ENCODE measurements around the gene MSX2.

Gene MSX2

DNA sequence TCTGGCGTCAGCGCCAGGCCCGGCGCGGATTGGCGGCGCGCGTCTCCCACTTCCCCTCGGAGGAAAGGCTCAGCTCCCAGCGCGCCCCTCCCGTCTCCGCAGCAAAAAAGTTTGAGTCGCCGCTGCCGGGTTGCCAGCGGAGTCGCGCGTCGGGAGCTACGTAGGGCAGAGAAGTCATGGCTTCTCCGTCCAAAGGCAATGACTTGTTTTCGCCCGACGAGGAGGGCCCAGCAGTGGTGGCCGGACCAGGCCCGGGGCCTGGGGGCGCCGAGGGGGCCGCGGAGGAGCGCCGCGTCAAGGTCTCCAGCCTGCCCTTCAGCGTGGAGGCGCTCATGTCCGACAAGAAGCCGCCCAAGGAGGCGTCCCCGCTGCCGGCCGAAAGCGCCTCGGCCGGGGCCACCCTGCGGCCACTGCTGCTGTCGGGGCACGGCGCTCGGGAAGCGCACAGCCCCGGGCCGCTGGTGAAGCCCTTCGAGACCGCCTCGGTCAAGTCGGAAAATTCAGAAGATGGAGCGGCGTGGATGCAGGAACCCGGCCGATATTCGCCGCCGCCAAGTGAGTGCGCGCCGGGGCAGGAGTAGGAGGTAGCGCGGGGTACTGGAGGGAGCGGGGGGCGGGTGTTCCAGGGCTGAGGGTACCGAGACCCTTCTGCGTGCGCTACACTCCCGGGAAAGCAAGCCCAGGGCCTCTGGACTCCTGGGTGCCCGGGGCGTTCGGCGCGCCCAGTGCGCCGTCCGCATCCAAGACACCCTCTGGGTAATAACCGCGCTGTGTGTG, at the start of gene MSX2:
TSS of gene MSX2 (plus strand) at position 99 of the 777 bp plus-strand sequence. CDS start at position 177, 78 bp downstream.
- peak; percentile 42 to 60 for DNase-seq

GRCh38 chr5:174675110-174675509, 49.3 kb upstream of the MSX2 start:
- DNase-seq, result no peak

GRCh38 chr5:174675916-174676315, 48.5 kb upstream of the MSX2 start:
- DNase-seq, result no peak

DNA sequence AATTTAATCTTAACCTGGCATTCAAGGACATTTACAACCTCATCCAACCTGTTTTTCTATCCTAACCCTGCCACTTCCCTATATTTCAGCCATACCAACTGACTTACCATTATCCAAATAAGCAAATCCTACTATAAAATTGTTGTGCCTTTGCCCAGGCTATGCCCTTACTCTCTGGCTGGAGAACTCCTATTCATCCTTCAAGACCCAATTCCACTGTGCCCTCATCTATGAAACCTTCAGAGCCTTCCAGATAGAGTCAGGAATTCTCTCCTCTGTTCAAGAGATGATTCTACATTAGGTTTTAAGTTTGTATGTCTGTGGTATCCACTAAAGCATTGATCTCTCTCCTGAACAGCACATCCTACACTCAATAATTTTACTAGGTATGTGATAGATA, 46.3 kb upstream of the MSX2 start:
- DNase-seq, result no peak

- DNase-seq, result no peak
Measured at GRCh38 chr5:174680901-174681565, 43.3 kb upstream of the MSX2 start.

DNA sequence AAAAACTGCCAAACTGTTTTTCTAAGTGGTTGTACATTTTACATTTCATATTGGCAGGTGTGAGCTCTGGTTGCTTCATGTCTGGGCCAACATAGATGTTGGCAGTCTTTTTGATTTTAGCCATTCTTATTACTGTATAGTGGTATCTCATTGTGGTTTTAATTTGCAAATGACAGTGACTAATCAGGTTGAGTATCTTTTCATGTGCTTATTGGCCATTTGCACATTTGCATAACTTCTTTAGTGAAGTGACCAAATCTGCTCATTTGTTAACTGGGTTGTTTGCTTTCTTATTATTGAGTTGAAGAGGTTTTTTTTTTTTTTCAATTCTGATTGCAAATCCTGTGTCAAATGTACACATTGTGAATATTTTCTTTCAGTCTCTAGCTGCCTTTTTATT, 36.9 kb upstream of the MSX2 start:
- no peak for DNase-seq

DNA sequence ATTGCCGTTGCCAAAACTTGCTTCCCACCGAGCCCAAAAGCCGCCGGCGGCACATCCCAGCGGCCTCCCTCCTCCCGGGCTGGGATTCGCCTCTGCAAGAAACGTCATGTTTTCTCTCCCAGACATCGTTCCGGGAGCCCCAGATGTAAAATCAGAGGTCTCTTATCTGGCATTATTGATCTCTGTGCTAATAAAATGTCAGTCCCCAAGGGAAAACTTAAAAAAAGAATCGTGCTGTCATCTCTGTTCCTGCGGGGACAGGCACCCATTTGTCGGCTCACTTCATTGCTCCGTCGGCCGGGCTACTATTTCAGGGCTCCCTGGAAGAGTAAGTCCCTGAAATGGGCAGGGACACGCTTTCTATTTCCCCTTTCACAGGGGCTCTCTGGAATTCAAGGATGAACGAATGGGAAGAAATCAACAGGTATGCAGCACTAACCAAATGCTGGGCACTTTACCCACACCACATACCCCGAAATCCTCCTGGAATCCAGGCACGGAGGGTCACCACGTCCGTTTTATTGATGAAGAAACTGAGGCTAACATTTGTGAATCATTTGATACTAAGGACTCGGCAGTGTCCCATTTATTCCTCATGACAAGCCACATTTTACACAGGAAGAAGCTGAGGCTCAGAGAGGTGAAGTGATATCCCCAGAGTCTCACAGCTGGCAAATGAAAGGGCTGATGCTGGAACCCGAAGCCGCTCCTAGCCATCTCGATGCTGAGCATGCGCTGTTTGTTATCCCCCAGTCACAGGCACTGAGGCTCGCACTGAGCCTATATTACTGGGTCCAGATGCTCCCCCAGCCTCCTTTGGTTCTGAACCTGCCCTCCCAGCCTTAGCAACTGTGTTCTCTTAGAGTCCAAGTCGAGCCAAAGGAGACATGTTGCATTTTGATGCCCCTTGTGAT, 35.7 kb upstream of the MSX2 start:
- no peak for DNase-seq

DNA sequence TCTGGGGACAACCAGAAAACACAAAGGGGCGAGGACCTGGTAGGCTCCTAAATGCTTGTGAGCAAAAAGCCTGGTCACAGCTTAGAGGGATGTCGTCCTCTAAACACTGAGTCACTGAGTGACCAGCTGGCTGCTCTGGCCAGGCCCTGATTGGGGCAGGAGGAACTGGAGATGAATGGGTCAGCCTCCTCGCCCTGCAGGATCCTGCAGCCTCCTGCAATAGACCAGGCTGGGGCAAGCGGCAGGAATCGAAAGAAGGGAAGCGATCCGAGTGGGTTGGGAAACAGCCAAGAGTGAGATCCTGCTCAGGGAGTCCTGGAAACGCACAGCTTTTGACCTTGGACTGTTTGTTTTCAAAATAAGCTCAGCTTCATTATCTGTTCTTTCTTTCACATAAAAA, 34.1 kb upstream of the MSX2 start:
- DNase-seq, result no peak

DNA sequence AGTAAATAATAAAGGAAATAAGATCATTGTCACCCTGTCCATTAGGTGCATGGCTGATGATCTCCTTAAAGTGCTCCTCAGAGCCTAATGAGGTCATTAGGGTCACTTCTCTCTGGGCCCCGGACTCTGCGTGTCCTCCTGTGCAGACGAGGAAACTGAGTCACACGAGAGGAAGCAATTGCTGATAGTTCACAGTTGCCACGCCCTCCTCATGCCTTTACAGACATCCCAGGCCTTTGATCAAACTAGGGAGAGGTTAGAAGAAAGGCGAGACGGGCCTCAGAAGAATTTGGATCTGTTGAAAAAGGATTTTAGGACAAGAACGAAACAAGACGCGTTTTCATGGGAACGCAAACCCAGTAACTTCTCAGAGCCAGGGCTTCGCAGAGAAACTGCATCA, 32.0 kb upstream of the MSX2 start:
- DNase-seq, result no peak

DNA sequence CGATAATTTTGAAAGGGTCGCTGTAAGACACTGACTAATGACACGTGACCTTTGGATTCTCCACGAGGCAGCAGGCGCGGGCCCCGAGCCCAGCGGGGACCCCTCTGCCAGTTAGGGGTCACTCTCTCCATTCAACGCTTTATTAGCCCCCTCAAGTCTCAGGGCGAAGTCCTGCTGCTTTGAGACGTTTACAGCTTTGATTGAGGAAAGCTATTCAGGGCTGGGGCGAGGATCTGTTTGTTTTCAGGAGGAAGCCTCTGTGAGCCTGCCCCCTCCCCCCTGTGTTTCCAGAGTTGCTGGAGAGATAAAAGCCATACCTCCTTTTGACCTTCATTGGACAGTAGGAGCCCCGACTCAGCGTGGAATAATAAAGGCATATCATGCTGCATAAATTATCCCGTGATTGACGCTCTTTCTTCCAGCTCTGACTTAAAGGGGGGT, 31.4 kb upstream of the MSX2 start:
- DNase-seq, result no peak

GRCh38 chr5:174693697-174694385, 30.5 kb upstream of the MSX2 start:
- no peak for DNase-seq

- no peak for DNase-seq
Measured at GRCh38 chr5:174694611-174695010, 29.8 kb upstream of the MSX2 start.

- no peak for DNase-seq
Measured at GRCh38 chr5:174698156-174698555, 26.2 kb upstream of the MSX2 start.

- DNase-seq, result no peak
Measured at GRCh38 chr5:174699131-174699530, 25.3 kb upstream of the MSX2 start.

DNA sequence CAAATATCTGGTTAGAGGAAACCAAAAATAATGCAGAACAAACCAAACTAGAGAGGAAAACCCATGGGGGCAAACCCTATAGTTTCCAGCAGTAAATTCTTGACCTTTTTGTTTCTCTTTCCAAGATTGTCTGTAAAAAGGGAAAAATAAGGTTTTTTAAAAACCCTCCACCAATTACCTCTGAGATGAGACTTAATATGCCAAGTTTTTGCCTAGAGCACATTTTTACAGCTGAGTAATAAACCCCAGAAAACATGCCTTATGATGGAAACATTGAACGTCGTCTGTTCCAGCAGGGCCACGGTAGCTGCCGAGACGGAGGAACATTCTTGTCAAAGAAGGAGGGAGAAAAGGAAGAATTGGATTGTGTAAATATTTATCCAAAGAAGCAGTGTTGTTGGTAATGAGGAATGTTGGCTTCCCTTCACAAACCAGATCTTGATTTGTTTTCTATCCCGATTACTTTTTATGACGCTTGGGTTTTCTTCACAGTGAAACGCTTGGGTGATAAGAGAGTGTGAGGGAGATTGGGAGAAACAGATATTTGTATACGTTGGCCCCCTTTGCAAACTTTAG, 17.3 kb upstream of the MSX2 start:
- no peak for DNase-seq

GRCh38 chr5:174707671-174708070, 16.7 kb upstream of the MSX2 start:
- no peak for DNase-seq

DNA sequence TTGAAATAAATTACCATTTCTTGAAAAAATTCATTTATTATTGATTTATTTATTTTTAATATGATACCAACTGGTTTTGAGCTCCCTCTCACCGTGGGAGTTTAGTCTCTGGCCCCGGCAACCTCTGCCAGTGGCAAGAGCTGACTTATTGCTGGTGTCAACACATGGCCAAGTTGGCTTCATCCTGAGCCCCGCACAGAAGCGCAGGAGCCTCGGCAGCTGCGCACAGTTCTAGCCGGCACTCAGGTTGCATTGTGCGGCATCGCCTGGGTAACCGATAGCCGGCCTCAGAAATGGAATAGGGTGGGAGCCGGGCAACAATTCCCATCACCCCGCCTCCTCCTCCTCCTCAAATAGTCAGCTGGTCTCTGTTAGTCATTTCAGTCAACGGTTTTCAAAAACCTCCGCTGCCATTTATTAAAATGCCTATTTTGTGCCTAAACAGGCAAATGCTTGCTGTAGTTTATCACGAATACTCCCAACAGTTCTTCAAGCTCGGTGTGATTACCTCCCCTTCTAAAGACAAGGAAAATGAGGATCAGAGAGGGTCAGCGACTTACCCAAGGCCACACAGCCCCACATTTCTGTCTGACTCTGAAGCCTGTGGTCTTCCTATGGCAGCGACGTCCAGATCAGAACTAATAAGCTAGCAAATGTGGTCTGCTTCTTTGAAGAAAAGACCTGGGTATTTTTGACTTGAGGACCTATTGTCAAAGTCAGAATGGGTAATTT, 15.7 kb upstream of the MSX2 start:
- no peak for DNase-seq

DNA sequence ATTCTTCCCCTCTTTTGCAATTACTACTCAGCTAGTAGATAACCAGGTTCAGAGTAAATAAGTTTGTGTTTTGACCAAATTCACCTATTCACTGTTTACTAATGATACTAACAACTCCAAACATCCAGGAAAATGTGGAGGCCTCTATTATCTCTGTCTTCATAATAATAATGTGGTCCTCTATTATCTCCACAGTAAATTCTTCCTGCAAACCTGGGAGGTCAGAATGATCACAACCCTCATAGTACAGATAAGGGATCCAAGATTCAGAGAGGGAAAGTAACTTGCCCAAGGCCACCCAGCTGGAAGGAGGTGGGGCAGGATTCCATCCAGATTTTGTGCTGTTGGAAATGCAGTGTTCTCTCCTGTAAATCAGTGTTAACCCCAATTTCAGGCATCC, 9.6 kb upstream of the MSX2 start:
- no peak for DNase-seq

GRCh38 chr5:174715804-174716203, 8.6 kb upstream of the MSX2 start:
- DNase-seq, result no peak

DNA sequence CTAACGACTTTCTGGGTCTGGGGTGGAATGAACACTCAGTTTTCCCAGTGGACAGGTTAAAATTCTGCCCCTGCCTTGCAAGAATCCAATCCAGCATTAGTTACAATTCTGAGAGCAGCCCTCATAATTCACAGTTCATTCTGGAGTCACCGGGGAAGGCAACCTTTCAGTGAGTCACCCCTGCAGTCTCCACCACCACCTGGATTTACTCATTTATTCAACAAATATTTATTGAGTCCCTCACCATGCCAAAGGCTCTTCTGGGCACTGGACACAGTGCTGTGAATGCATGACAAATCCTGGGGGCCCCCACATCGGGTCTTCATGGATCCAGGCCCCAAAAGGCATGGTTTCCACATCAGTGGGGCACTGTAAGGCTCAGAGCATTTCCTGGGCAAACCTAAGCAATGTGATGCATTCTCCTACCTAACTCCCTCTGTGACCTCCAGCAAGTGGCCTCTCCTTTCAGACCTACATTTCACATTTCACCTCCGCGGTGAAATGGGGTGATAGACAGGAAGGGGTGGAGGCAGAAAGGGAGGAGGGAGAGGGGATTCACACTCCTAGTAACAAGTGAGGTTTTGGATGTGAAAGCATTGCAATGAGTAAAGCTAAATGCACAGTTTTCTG, 6.4 kb upstream of the MSX2 start:
- no peak for DNase-seq

Data from hippocampal formation (tissue), 2 donors.